ENCODE measurements around the gene NCAPG.

GRCh38 chr4:17809667-17810066 lies 1.1 kb upstream of the NCAPG start:
- TF ChIP-seq POLR2A (IDR thresholded peaks at IDR 0.05; ENCODE audit: low read length) = no peak
- TF ChIP-seq GATA1 (IDR thresholded peaks at IDR 0.05; ENCODE audit: low read depth, low read length) = no peak
